Kidney epithelial cell (primary cell): Measurements from ENCODE around the gene ZDHHC22. TPM values are rescaled to one million over a fixed set of nuclear protein-coding genes. Genes with fewer than 3 reads are reported as not detected.

Source experiments
- DNase-seq: peaks from one replicate; pipeline ENCODE4 v3.0.0-alpha.2; 2010; ENCODE audit warnings: low read depth
- H3K27me3 ChIP-seq: 2 replicates; pipeline ENCODE4 v1.6.0; 2011; ENCODE audit warnings: low read length; ENCODE audit not compliant: control insufficient read depth, insufficient read depth
- H3K36me3 ChIP-seq: 2 replicates; pipeline ENCODE4 v1.5.1; 2011; ENCODE audit warnings: low read length; ENCODE audit not compliant: control insufficient read depth, insufficient read depth
- H3K4me3 ChIP-seq: 2 replicates; pipeline ENCODE4 v1.5.1; 2011; ENCODE audit warnings: low read depth, mild to moderate bottlenecking, control low read depth, low read length
- CTCF ChIP-seq: IDR thresholded peaks from 2 replicates; pipeline ENCODE4 v1.5.1; 2011; ENCODE audit warnings: mild to moderate bottlenecking, moderate library complexity, low read length, control low read depth, inconsistent platforms; ENCODE audit not compliant: insufficient read depth, poor library complexity, severe bottlenecking
- total RNA-seq: library from RNA; depleted of rRNA; stranded (reverse); fragments of >200 nt; gene quantifications from 2 replicates; pipeline ENCODE4 v1.2.3, GENCODE V29; 2015

Gene ZDHHC22
- total RNA-seq, 1 donor from 2014 or later, result 0.21 TPM

GRCh38 chr14:77185093-77185465 lies 43.5 kb upstream of the ZDHHC22 start:
- H3K27me3 ChIP-seq, result peaks cover 19% of the 10 kb centered on the region
- DNase-seq, result no peak
- H3K36me3 ChIP-seq, result no peaks in the 10 kb centered on the region
- no peak for TF ChIP-seq CTCF
- no peak overlapping the region for H3K4me3 ChIP-seq

GRCh38 chr14:77184396-77185092 lies 43.0 kb upstream of the ZDHHC22 start:
- no peak overlapping the region for H3K4me3 ChIP-seq

GRCh38 chr14:77183896-77184295 lies 42.3 kb upstream of the ZDHHC22 start:
- no peak for TF ChIP-seq CTCF
- Histone ChIP-seq H3K4me3 (no peak overlapping the region), H3K36me3 (no peaks in the 10 kb centered on the region), H3K27me3 (peaks cover 16% of the 10 kb centered on the region)
- no peak for DNase-seq

More at GRCh38 chr14:77184396-77185092, 43.0 kb upstream of the ZDHHC22 start:
- no peak for DNase-seq
- Histone ChIP-seq H3K36me3 (no peaks in the 10 kb centered on the region), H3K27me3 (peaks cover 17% of the 10 kb centered on the region)
- TF ChIP-seq CTCF, result no peak

GRCh38 chr14:77181603-77182437 lies 40.2 kb upstream of the ZDHHC22 start, which contains the start of gene TMEM63C:
TMEM63C (plus strand) TSS chr14:77181798; CDS start chr14:77218814, 37,016 bp downstream.
- Histone ChIP-seq H3K4me3 (peak within 1 kb of the TSS; percentile 54), H3K36me3 (no peaks in the 10 kb centered on the region), H3K27me3 (peaks cover 16% of the 10 kb centered on the region)
- no peak for TF ChIP-seq CTCF
- no peak for DNase-seq

- no peak overlapping the region for H3K4me3 ChIP-seq
- peaks cover 16% of the 10 kb centered on the region for H3K27me3 ChIP-seq
- no peak for TF ChIP-seq CTCF
- no peaks in the 10 kb centered on the region for H3K36me3 ChIP-seq
- DNase-seq, result no peak
Observed at GRCh38 chr14:77180726-77181602, 39.4 kb upstream of the ZDHHC22 start.
